HEK293 (cell line): ENCODE data around the gene THBS3.
"Not testable (repeated sequence)": the region's sequence is repeated elsewhere in the genome, so short reads cannot be mapped to it uniquely, and the experiment has no call there.

Source experiments
- CTCF ChIA-PET: fragments of 350-600 bp; formaldehyde crosslinking; extraction: SDS; loops from one replicate; lab custom pipeline; 2021; ENCODE audit warnings: antibody characterized with exemption; lab: Yijun Ruan, JAX
- POLR2A ChIA-PET: fragments of 300-600 bp; formaldehyde crosslinking; extraction: SDS; loops from one replicate; lab custom pipeline; 2020; ENCODE audit warnings: antibody characterized with exemption, inconsistent platforms; lab: Yijun Ruan, JAX
- H3K27ac ChIP-seq: fragments of 200-500 bp; sonication (Bioruptor generic); 2 replicates; pipeline ENCODE4 v1.5.1; 2014; ENCODE audit warnings: low read depth, low read length, control low read depth, inconsistent platforms; ENCODE audit errors: extremely low read depth
- H3K36me3 ChIP-seq, 2 experiments: fragments of 200-500 bp in 1 of 2; sonication (Bioruptor generic) in 1 of 2; 1 replicate in 1 of 2; 2 replicates in 1 of 2; pipeline ENCODE4 v1.5.1; 2014 to 2017; ENCODE audit warnings: inconsistent platforms in 2 of 2, low read length in 2 of 2; ENCODE audit not compliant: control insufficient read depth in 2 of 2, insufficient read depth in 1 of 2
- H3K4me1 ChIP-seq: fragments of 200-500 bp; sonication (Bioruptor generic); 2 replicates; pipeline ENCODE4 v1.5.1; 2014; ENCODE audit warnings: mild to moderate bottlenecking, low read length, inconsistent platforms; ENCODE audit not compliant: control insufficient read depth, insufficient read depth
- H3K4me3 ChIP-seq: 2 replicates; pipeline ENCODE4 v1.5.1; 2011; ENCODE audit warnings: low read depth, mild to moderate bottlenecking, control low read depth, low read length, moderate library complexity
- H3K9me3 ChIP-seq: fragments of 200-500 bp; sonication (Bioruptor generic); 2 replicates; pipeline ENCODE4 v1.5.1; 2014; ENCODE audit warnings: low read depth, low read length, inconsistent platforms; ENCODE audit not compliant: control insufficient read depth, insufficient read depth
- FEZF1 ChIP-seq: fragments of 450-650 bp; formaldehyde crosslinking; IDR thresholded peaks from 2 replicates; pipeline ENCODE4 v1.5.1; 2016; ENCODE audit warnings: missing biosample characterization, missing genetic modification characterization
- IKZF3 ChIP-seq: fragments of 450-650 bp; IDR thresholded peaks from 2 replicates; pipeline ENCODE4 v1.5.0; 2018; ENCODE audit warnings: missing biosample characterization, mild to moderate bottlenecking, missing genetic modification characterization, moderate library complexity
- INSM2 ChIP-seq: fragments of 450-650 bp; formaldehyde crosslinking; IDR thresholded peaks from 2 replicates; pipeline ENCODE4 v1.5.1; 2016; ENCODE audit warnings: missing biosample characterization, missing genetic modification characterization
- KLF1 ChIP-seq: fragments of 450-650 bp; formaldehyde crosslinking; IDR thresholded peaks from 2 replicates; pipeline ENCODE4 v1.5.1; 2016; ENCODE audit warnings: missing biosample characterization, missing genetic modification characterization
- KLF7 ChIP-seq: fragments of 450-650 bp; formaldehyde crosslinking; IDR thresholded peaks from 2 replicates; pipeline ENCODE4 v1.5.1; 2016; ENCODE audit warnings: missing biosample characterization, missing genetic modification characterization, borderline replicate concordance
- SALL2 ChIP-seq: fragments of 450-650 bp; formaldehyde crosslinking; IDR thresholded peaks from 2 replicates; pipeline ENCODE4 v1.5.0; 2017; ENCODE audit warnings: missing biosample characterization, mild to moderate bottlenecking, missing genetic modification characterization, borderline replicate concordance
- SCRT1 ChIP-seq: fragments of 450-650 bp; formaldehyde crosslinking; IDR thresholded peaks from 2 replicates; pipeline ENCODE4 v1.5.1; 2016; ENCODE audit warnings: missing biosample characterization, missing genetic modification characterization, borderline replicate concordance
- SCRT2 ChIP-seq: fragments of 450-650 bp; formaldehyde crosslinking; IDR thresholded peaks from 2 replicates; pipeline ENCODE4 v1.5.1; 2016; ENCODE audit warnings: missing biosample characterization, missing genetic modification characterization
- SP7 ChIP-seq: fragments of 450-650 bp; formaldehyde crosslinking; IDR thresholded peaks from 2 replicates; pipeline ENCODE4 v1.5.1; 2016; ENCODE audit warnings: missing biosample characterization, missing genetic modification characterization
- YY2 ChIP-seq: fragments of 450-650 bp; formaldehyde crosslinking; IDR thresholded peaks from 2 replicates; pipeline ENCODE4 v1.5.1; 2016; ENCODE audit warnings: missing biosample characterization, missing genetic modification characterization
- ZFP69B ChIP-seq: fragments of 450-650 bp; formaldehyde crosslinking; IDR thresholded peaks from 2 replicates; pipeline ENCODE4 v1.5.1; 2016; ENCODE audit warnings: missing biosample characterization, missing genetic modification characterization
- ZIC2 ChIP-seq: fragments of 450-650 bp; formaldehyde crosslinking; IDR thresholded peaks from 2 replicates; pipeline ENCODE4 v1.5.1; 2016; ENCODE audit warnings: missing biosample characterization, missing genetic modification characterization
- ZNF19 ChIP-seq: fragments of 450-650 bp; formaldehyde crosslinking; IDR thresholded peaks from 2 replicates; pipeline ENCODE4; 2016; ENCODE audit warnings: missing biosample characterization, missing genetic modification characterization, low read depth
- ZNF239 ChIP-seq: fragments of 450-650 bp; formaldehyde crosslinking; IDR thresholded peaks from 2 replicates; pipeline ENCODE4 v1.5.1; 2016; ENCODE audit warnings: missing biosample characterization, missing genetic modification characterization
- ZNF24 ChIP-seq: fragments of 450-650 bp; formaldehyde crosslinking; IDR thresholded peaks from 2 replicates; pipeline ENCODE4 v1.5.1; 2016; ENCODE audit warnings: missing biosample characterization, missing genetic modification characterization
- ZNF391 ChIP-seq: fragments of 450-650 bp; formaldehyde crosslinking; IDR thresholded peaks from 2 replicates; pipeline ENCODE4 v1.5.1; 2016; ENCODE audit warnings: low read depth, missing biosample characterization, missing genetic modification characterization, borderline replicate concordance
- ZNF501 ChIP-seq: fragments of 450-650 bp; formaldehyde crosslinking; IDR thresholded peaks from 2 replicates; pipeline ENCODE4 v1.5.1; 2016; ENCODE audit warnings: missing biosample characterization, missing genetic modification characterization
- ZNF529 ChIP-seq: fragments of 450-650 bp; formaldehyde crosslinking; IDR thresholded peaks from 2 replicates; pipeline ENCODE4 v1.5.1; 2017; ENCODE audit warnings: missing genetic modification characterization, missing biosample characterization; ENCODE audit not compliant: insufficient replicate concordance
- ZNF580 ChIP-seq: fragments of 450-650 bp; formaldehyde crosslinking; IDR thresholded peaks from 2 replicates; pipeline ENCODE4 v1.5.1; 2016; ENCODE audit warnings: missing biosample characterization, missing genetic modification characterization
- ZNF600 ChIP-seq: fragments of 450-650 bp; formaldehyde crosslinking; IDR thresholded peaks from 2 replicates; pipeline ENCODE4 v1.5.1; 2016; ENCODE audit warnings: missing biosample characterization, missing genetic modification characterization
- ZNF623 ChIP-seq: fragments of 450-650 bp; formaldehyde crosslinking; IDR thresholded peaks from 2 replicates; pipeline ENCODE4 v1.5.1; 2016; ENCODE audit warnings: missing biosample characterization, missing genetic modification characterization
- ZNF626 ChIP-seq: fragments of 450-650 bp; sonication (Bioruptor Pico); formaldehyde crosslinking; IDR thresholded peaks from 2 replicates; pipeline ENCODE4 v1.5.1; 2018; ENCODE audit warnings: missing biosample characterization, missing genetic modification characterization, inconsistent platforms
- ZNF660 ChIP-seq: fragments of 450-650 bp; IDR thresholded peaks from 2 replicates; pipeline ENCODE4 v1.5.1; 2018; ENCODE audit warnings: missing biosample characterization, mild to moderate bottlenecking, missing genetic modification characterization
- ZNF76 ChIP-seq: fragments of 450-650 bp; formaldehyde crosslinking; IDR thresholded peaks from 2 replicates; pipeline ENCODE4; 2016; ENCODE audit warnings: low read depth, missing biosample characterization, missing genetic modification characterization, borderline replicate concordance
- ZNF830 ChIP-seq: fragments of 450-650 bp; IDR thresholded peaks from 2 replicates; pipeline ENCODE4 v1.5.0; 2018; ENCODE audit warnings: missing biosample characterization, missing genetic modification characterization, low read depth, mild to moderate bottlenecking, moderate library complexity
- ZSCAN23 ChIP-seq: fragments of 450-650 bp; formaldehyde crosslinking; IDR thresholded peaks from 2 replicates; pipeline ENCODE4 v1.5.1; 2016; ENCODE audit warnings: missing biosample characterization, missing genetic modification characterization
- ZSCAN30 ChIP-seq: fragments of 450-650 bp; IDR thresholded peaks from 2 replicates; pipeline ENCODE4 v1.5.1; 2018; ENCODE audit warnings: missing biosample characterization, mild to moderate bottlenecking, missing genetic modification characterization, moderate library complexity
- ZXDB ChIP-seq: fragments of 450-650 bp; formaldehyde crosslinking; IDR thresholded peaks from 2 replicates; pipeline ENCODE4 v1.5.1; 2016; ENCODE audit warnings: missing biosample characterization, missing genetic modification characterization
- TF ChIP-seq, protein P1 (sequence below): fragments of 450-650 bp; formaldehyde crosslinking; IDR thresholded peaks from 2 replicates; pipeline ENCODE4 v1.5.1; 2016; ENCODE audit warnings: missing biosample characterization, missing genetic modification characterization
- TF ChIP-seq, protein P2 (sequence below): fragments of 450-650 bp; formaldehyde crosslinking; IDR thresholded peaks from 2 replicates; pipeline ENCODE4 v1.5.1; 2016; ENCODE audit warnings: missing biosample characterization, missing genetic modification characterization
- TF ChIP-seq, protein P3 (sequence below): fragments of 450-650 bp; formaldehyde crosslinking; IDR thresholded peaks from 2 replicates; pipeline ENCODE4; 2016; ENCODE audit warnings: missing biosample characterization, missing genetic modification characterization

THBS3 gene

DNA sequence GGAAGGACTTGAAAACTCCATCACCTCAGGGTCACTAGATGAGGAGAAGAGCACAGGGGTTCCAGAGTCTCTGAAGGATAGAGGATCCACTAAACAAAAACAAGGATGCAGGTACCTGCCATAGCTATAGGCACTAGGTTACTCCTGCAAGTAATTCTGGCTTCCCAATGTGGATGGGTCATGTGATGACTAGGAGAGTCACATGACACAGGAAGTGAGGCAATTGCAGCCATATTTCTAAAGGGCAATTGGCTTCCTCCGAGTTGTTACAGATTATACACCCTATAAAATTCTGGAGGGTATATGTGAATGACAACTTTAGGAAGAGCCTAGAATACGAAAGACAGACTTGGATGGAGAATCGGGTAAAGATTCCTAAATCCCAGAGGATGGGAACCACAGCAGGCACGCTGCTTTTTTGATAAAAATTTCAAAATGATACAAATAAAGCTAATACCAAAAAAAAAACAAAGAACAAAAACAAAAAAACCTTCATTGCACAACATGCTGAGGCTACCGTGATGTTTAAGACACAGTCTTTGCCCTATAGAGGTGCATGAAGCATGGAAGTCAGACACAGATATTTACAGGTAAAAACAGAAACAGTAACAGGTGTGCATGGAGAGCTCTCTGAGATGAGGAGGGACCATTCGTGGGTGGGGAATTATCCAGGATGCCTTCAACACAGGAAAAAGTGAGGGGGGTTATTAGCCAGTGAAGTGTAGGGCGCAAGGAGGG, 11.3 kb upstream of the THBS3 start (continued):
- TF ChIP-seq, protein P1, sequence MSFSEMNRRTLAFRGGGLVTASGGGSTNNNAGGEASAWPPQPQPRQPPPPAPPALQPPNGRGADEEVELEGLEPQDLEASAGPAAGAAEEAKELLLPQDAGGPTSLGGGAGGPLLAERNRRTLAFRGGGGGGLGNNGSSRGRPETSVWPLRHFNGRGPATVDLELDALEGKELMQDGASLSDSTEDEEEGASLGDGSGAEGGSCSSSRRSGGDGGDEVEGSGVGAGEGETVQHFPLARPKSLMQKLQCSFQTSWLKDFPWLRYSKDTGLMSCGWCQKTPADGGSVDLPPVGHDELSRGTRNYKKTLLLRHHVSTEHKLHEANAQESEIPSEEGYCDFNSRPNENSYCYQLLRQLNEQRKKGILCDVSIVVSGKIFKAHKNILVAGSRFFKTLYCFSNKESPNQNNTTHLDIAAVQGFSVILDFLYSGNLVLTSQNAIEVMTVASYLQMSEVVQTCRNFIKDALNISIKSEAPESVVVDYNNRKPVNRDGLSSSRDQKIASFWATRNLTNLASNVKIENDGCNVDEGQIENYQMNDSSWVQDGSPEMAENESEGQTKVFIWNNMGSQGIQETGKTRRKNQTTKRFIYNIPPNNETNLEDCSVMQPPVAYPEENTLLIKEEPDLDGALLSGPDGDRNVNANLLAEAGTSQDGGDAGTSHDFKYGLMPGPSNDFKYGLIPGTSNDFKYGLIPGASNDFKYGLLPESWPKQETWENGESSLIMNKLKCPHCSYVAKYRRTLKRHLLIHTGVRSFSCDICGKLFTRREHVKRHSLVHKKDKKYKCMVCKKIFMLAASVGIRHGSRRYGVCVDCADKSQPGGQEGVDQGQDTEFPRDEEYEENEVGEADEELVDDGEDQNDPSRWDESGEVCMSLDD, result 0 out of 2 replicates have a peak, but pooled peaks have one; percentile 63
- TF ChIP-seq ZNF239 (tag by site-specific recombination), result no peak
- TF ChIP-seq ZNF580 (tag by site-specific recombination), result peak; percentile 39; the same call in 1 of the 2 replicates
- no peak for TF ChIP-seq ZSCAN30 (tag by site-specific recombination)
- 0 out of 2 replicates have a peak, but pooled peaks have one; percentile 18 for TF ChIP-seq SP7 (tag by site-specific recombination)
- no peak for TF ChIP-seq ZNF830 (tag by site-specific recombination)
- TF ChIP-seq KLF7 (tag by site-specific recombination), result no peak
- TF ChIP-seq ZNF501, result no peak
- peak; percentile 94 for TF ChIP-seq SCRT2
- no peak for TF ChIP-seq YY2
- peak; percentile 61; the same call in 1 of the 2 replicates for TF ChIP-seq IKZF3 (tag by site-specific recombination)
- TF ChIP-seq ZNF391 (tag by site-specific recombination), result peak; percentile 32; the same call in 1 of the 2 replicates
- TF ChIP-seq ZFP69B (tag by site-specific recombination), result no peak
- no peak for TF ChIP-seq KLF1
- TF ChIP-seq, protein P2, sequence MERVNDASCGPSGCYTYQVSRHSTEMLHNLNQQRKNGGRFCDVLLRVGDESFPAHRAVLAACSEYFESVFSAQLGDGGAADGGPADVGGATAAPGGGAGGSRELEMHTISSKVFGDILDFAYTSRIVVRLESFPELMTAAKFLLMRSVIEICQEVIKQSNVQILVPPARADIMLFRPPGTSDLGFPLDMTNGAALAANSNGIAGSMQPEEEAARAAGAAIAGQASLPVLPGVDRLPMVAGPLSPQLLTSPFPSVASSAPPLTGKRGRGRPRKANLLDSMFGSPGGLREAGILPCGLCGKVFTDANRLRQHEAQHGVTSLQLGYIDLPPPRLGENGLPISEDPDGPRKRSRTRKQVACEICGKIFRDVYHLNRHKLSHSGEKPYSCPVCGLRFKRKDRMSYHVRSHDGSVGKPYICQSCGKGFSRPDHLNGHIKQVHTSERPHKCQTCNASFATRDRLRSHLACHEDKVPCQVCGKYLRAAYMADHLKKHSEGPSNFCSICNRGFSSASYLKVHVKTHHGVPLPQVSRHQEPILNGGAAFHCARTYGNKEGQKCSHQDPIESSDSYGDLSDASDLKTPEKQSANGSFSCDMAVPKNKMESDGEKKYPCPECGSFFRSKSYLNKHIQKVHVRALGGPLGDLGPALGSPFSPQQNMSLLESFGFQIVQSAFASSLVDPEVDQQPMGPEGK (tag by site-specific recombination), result 0 out of 2 replicates have a peak, but pooled peaks have one; percentile 15
- TF ChIP-seq INSM2 (tag by site-specific recombination), result 0 out of 2 replicates have a peak, but pooled peaks have one; percentile 38
- TF ChIP-seq SCRT1 (tag by site-specific recombination), result peak; percentile 88
- TF ChIP-seq ZSCAN23 (tag by site-specific recombination), result no peak
- TF ChIP-seq ZNF626 (tag by site-specific recombination), result no peak
- 0 out of 2 replicates have a peak, but pooled peaks have one; percentile 13 for TF ChIP-seq ZNF660 (tag by site-specific recombination)
- no peak for TF ChIP-seq FEZF1 (tag by site-specific recombination)
- TF ChIP-seq ZXDB (tag by site-specific recombination), result peak; percentile 59; the same call in 1 of the 2 replicates
- TF ChIP-seq ZNF19 (tag by site-specific recombination), result no peak
- TF ChIP-seq, protein P3, sequence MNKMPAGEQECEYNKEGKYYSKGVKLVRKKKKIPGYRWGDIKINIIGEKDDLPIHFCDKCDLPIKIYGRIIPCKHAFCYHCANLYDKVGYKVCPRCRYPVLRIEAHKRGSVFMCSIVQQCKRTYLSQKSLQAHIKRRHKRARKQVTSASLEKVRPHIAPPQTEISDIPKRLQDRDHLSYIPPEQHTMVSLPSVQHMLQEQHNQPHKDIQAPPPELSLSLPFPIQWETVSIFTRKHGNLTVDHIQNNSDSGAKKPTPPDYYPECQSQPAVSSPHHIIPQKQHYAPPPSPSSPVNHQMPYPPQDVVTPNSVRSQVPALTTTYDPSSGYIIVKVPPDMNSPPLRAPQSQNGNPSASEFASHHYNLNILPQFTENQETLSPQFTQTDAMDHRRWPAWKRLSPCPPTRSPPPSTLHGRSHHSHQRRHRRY (tag by site-specific recombination), result no peak
- TF ChIP-seq SALL2 (tag by site-specific recombination), result no peak
- no peak for TF ChIP-seq ZIC2 (tag by site-specific recombination)
- peak; percentile 77 for TF ChIP-seq ZNF600
- TF ChIP-seq ZNF24, result 0 out of 2 replicates have a peak, but pooled peaks have one; percentile 52
- no peak for TF ChIP-seq ZNF529 (tag by site-specific recombination)
- 0 out of 2 replicates have a peak, but pooled peaks have one; percentile 15 for TF ChIP-seq ZNF623
- peak; percentile 39; the same call in 1 of the 2 replicates for TF ChIP-seq ZNF76
- TF ChIP-seq, all 188 proteins: peak for 21

GRCh38 chr1:155214702-155215101, 7.0 kb upstream of the THBS3 start:
- POLR2A ChIA-PET, H3K9me3 ChIP-seq, H3K27ac ChIP-seq, H3K4me1 ChIP-seq, H3K4me3 ChIP-seq, CTCF ChIA-PET: not testable (repeated sequence)
- peaks cover 0 to 43% of the 10 kb centered on the region in 2 experiments; a peak in 1 of 3 replicates for H3K36me3 ChIP-seq
